Right atrium auricular region (tissue), 2 donors: ENCODE measurements around the gene RBBP9. TPM values are rescaled to one million over a fixed set of nuclear protein-coding genes. Genes with fewer than 3 reads are reported as not detected.

Experiments
- DNase-seq: peaks from one replicate; pipeline ENCODE4 v3.0.0-alpha.2; 2019; ENCODE audit warnings: low spot score
- H3K27ac ChIP-seq, 2 donors: fragments of 200-600 bp; sonication (generic); 1 replicate in 1 of 2; 2 replicates in 1 of 2; pipeline ENCODE4 v1.5.1; 2016 to 2019
- H3K27me3 ChIP-seq, 2 donors: fragments of 200-600 bp; sonication (generic); one replicate each; pipeline versions ENCODE4 v1.5.1 to v1.6.0; 2017 to 2019
- H3K36me3 ChIP-seq: fragments of 200-600 bp; sonication (generic); one replicate; pipeline ENCODE4 v1.5.1; 2016
- H3K4me1 ChIP-seq, 2 donors: fragments of 200-600 bp; sonication (generic); one replicate each; pipeline versions ENCODE4 v1.5.1 to v1.6.0; 2017 to 2019
- H3K4me3 ChIP-seq, 2 donors: fragments of 200-600 bp; sonication (generic); 1 replicate in 1 of 2; 2 replicates in 1 of 2; pipeline ENCODE4 v1.5.1; 2017 to 2019; ENCODE audit warnings: mild to moderate bottlenecking in 1 of 2, moderate library complexity in 1 of 2
- H3K9me3 ChIP-seq, 2 donors: fragments of 200-600 bp; sonication (generic); one replicate each; pipeline ENCODE4 v1.5.1; 2019
- CTCF ChIP-seq, 2 donors: fragments of 200-600 bp; sonication (generic); IDR thresholded peaks; one replicate each; pipeline ENCODE4 v1.5.1; 2019; ENCODE audit warnings: antibody characterized with exemption in 2 of 2
- total RNA-seq, 2 donors: library from RNA; depleted of rRNA; stranded (reverse); fragments of >200 nt; gene quantifications; one replicate each; pipeline ENCODE4 v1.1.0, GENCODE V29; 2016

Gene RBBP9
- total RNA-seq, 2 donors from 2014 or later = 8.6 to 9.1 TPM

DNA sequence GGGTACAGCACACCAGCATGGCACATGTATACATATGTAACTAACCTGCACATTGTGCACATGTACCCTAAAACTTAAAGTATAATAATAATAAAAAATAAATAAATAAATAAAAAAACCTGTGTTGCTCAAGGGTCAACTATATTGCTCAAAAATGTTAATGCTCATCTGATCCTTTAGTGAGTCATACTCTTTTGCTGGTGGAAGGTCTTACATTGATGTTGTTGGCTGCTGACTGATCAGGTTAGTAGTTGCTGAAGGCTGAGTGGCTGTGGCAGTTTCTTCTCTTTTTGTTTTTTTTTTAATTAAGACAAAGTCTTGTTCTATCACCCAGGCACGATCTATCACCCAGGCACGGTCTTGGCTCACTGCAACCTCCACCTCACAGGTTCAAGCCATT lies 40.6 kb upstream of the RBBP9 start:
- Histone ChIP-seq H3K4me3 (no peak overlapping the region), H3K9me3 (no peaks in the 10 kb centered on the region), H3K27ac (no peak overlapping the region), H3K27me3 (no peaks in the 10 kb centered on the region), H3K4me1 (no peaks in the 10 kb centered on the region), H3K36me3 (peaks cover 67% of the 10 kb centered on the region)
- TF ChIP-seq CTCF (IDR thresholded peaks at IDR 0.05) = no peak
- DNase-seq = no peak

GRCh38 chr20:18533978-18534644 lies 37.1 kb upstream of the RBBP9 start:
- Histone ChIP-seq H3K4me3 (no peak overlapping the region), H3K36me3 (peaks cover 70% of the 10 kb centered on the region), H3K27me3 (no peaks in the 10 kb centered on the region), H3K27ac (no peak overlapping the region), H3K4me1 (no peaks in the 10 kb centered on the region), H3K9me3 (no peaks in the 10 kb centered on the region)
- DNase-seq = no peak
- no peak for TF ChIP-seq CTCF (IDR thresholded peaks at IDR 0.05)

- Histone ChIP-seq H3K4me3 (no peak overlapping the region), H3K27me3 (no peaks in the 10 kb centered on the region), H3K36me3 (peaks cover 70% of the 10 kb centered on the region), H3K4me1 (no peaks in the 10 kb centered on the region), H3K9me3 (no peaks in the 10 kb centered on the region), H3K27ac (no peak overlapping the region)
- no peak for TF ChIP-seq CTCF (IDR thresholded peaks at IDR 0.05)
- DNase-seq = no peak
Observed at GRCh38 chr20:18533491-18533890, 36.5 kb upstream of the RBBP9 start.

DNA sequence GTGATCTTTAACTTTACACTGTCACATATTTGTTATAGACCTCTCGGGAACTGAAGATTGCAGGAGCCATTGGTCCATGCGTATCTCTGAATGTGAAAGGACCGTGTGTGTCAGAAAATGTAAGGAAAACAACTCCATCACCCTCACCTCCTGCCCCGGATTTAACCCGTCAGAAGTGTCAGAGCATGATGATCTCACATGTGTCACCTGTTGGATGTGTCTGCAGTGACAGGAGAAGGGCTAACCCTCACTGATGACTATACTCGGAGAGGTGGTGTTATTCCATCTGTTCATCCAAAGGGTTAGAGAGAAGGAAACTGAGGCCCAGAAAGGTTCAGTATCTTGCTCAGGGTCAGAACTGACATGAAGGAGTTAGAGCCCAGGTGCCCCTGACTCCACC lies 35.6 kb upstream of the RBBP9 start:
- no peak for TF ChIP-seq CTCF (IDR thresholded peaks at IDR 0.05)
- H3K9me3 ChIP-seq = no peaks in the 10 kb centered on the region
- H3K4me1 ChIP-seq = no peaks in the 10 kb centered on the region
- peaks cover 76% of the 10 kb centered on the region for H3K36me3 ChIP-seq
- no peak for DNase-seq
- H3K4me3 ChIP-seq = no peak overlapping the region
- no peaks in the 10 kb centered on the region for H3K27me3 ChIP-seq
- no peak overlapping the region for H3K27ac ChIP-seq

DNA sequence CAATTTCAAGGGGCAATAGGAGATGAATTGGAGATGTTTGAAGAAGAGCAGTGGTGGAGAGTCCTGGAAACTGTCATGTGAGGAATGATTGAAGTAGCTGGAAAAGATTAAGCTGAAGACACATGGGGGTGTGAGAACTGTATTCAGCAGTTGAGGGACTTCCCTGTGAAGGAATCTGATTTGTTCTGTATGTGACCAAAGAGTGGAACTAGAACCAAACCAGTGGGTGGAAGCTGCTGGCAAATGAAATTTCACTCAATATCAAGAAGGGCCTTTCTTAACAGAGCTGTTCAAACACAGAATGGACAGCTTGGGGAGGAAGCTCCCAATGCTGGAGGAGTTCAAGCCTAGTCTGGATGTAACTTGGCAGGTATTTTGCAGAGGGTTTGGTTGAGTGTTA lies 32.0 kb upstream of the RBBP9 start:
- H3K4me1 ChIP-seq = no peaks in the 10 kb centered on the region
- H3K36me3 ChIP-seq = peaks cover 91% of the 10 kb centered on the region
- H3K4me3 ChIP-seq = no peak overlapping the region
- TF ChIP-seq CTCF (IDR thresholded peaks at IDR 0.05) = no peak
- no peaks in the 10 kb centered on the region for H3K27me3 ChIP-seq
- H3K27ac ChIP-seq = no peak overlapping the region
- no peaks in the 10 kb centered on the region for H3K9me3 ChIP-seq
- DNase-seq = no peak

GRCh38 chr20:18527836-18528235 lies 30.8 kb upstream of the RBBP9 start:
- no peaks in the 10 kb centered on the region for H3K27me3 ChIP-seq
- H3K4me3 ChIP-seq = no peak overlapping the region
- H3K27ac ChIP-seq = no peak overlapping the region
- no peaks in the 10 kb centered on the region for H3K9me3 ChIP-seq
- no peak for DNase-seq
- no peak for TF ChIP-seq CTCF (IDR thresholded peaks at IDR 0.05)
- peaks cover 79% of the 10 kb centered on the region for H3K36me3 ChIP-seq
- no peaks in the 10 kb centered on the region for H3K4me1 ChIP-seq
